Erythroblast (primary cell): ENCODE data around the gene SCFD2.

ENCODE experiments used
- GATA1 ChIP-seq: IDR thresholded peaks from 2 replicates; pipeline ENCODE4 v1.6.1; 2011; ENCODE audit warnings: low read depth, mild to moderate bottlenecking, control low read depth, low read length, moderate library complexity
- POLR2A ChIP-seq: IDR thresholded peaks from 2 replicates; pipeline ENCODE4 v1.6.1; 2011; ENCODE audit warnings: mild to moderate bottlenecking, low read length

- no peak for TF ChIP-seq POLR2A
- TF ChIP-seq GATA1: no peak
Measured at GRCh38 chr4:52869656-52870055, 496.2 kb downstream of the SCFD2 start.
